ENCODE results near the gene EDIL3.

DNA sequence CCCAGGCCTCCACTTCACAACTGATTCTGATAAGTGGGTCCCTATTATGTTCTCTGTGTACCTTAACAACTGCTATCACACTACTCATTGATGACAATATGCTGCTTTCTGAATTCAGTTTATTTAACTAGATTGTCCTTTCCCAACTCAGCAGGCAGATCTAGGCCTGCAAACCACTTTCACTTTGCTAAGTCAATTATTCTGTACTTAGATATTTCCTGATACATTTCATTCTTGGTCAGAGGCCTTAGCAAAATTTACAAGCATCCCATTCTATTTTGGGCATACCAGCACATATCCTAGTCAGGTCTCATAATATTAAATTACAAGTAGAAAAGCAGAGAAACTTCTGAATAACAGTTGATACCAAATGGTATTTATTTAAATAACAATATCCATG is 428.3 kb downstream of the EDIL3 start:
- TF ChIP-seq, protein P1, sequence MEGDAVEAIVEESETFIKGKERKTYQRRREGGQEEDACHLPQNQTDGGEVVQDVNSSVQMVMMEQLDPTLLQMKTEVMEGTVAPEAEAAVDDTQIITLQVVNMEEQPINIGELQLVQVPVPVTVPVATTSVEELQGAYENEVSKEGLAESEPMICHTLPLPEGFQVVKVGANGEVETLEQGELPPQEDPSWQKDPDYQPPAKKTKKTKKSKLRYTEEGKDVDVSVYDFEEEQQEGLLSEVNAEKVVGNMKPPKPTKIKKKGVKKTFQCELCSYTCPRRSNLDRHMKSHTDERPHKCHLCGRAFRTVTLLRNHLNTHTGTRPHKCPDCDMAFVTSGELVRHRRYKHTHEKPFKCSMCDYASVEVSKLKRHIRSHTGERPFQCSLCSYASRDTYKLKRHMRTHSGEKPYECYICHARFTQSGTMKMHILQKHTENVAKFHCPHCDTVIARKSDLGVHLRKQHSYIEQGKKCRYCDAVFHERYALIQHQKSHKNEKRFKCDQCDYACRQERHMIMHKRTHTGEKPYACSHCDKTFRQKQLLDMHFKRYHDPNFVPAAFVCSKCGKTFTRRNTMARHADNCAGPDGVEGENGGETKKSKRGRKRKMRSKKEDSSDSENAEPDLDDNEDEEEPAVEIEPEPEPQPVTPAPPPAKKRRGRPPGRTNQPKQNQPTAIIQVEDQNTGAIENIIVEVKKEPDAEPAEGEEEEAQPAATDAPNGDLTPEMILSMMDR (IDR thresholded peaks at IDR 0.05): no peak
- TF ChIP-seq POLR2AphosphoS5 (IDR thresholded peaks at IDR 0.05): no peak

Data from prostate gland (tissue), 2 donors.